Measurements from ENCODE around the gene PTTG1.

The PTTG1 gene

GRCh38 chr5:160472482-160472881 is 50.8 kb downstream of the PTTG1 start:
- no peak for DNase-seq (ENCODE audit: low read depth in 3 of 3)

GRCh38 chr5:160473681-160474080 is 52.0 kb downstream of the PTTG1 start:
- DNase-seq (ENCODE audit: low read depth in 3 of 3) = no peak

GRCh38 chr5:160474084-160474483 is 52.4 kb downstream of the PTTG1 start:
- DNase-seq (ENCODE audit: low read depth in 3 of 3) = no peak

GRCh38 chr5:160475864-160476438 is 54.3 kb downstream of the PTTG1 start:
- DNase-seq (ENCODE audit: low read depth in 3 of 3) = no peak

- no peak for DNase-seq (ENCODE audit: low read depth in 3 of 3)
Observed at GRCh38 chr5:160477266-160477970, 55.8 kb downstream of the PTTG1 start.

- DNase-seq (ENCODE audit: low read depth in 3 of 3) = no peak
Observed at GRCh38 chr5:160478163-160478562, 56.5 kb downstream of the PTTG1 start.
